Stomach (tissue), 9 donors: ENCODE measurements around the gene CNGA4. TPM values are rescaled to one million over a fixed set of nuclear protein-coding genes. Genes with fewer than 3 reads are reported as not detected.
A peak's percentile ranks its signal among the peaks of the same experiment; 100 is the strongest.

ENCODE experiments used
- DNase-seq, 2 donors: peaks; one replicate each; pipeline versions ENCODE4 v3.0.0 to v3.0.0-alpha.2; 2013 to 2019
- H3K27ac ChIP-seq, 5 donors: fragments of 200-600 bp in 4 of 5; sonication (generic) in 4 of 5; one replicate each; pipeline ENCODE4 v1.5.1; 2013 to 2019; ENCODE audit warnings: mild to moderate bottlenecking in 1 of 5, moderate library complexity in 1 of 5
- H3K27me3 ChIP-seq, 3 donors: fragments of 200-600 bp; sonication (generic); one replicate each; pipeline ENCODE4 v1.5.1; 2017 to 2019; ENCODE audit warnings: mixed run types in 1 of 3
- H3K36me3 ChIP-seq, 4 donors: fragments of 200-600 bp; sonication (generic); 1 replicate in 3 of 4; 2 replicates in 1 of 4; pipeline ENCODE4 v1.5.1; 2016 to 2019
- H3K4me1 ChIP-seq, 4 donors: fragments of 200-600 bp; sonication (generic); one replicate each; pipeline ENCODE4 v1.5.1; 2016 to 2019
- H3K4me3 ChIP-seq, 4 donors: fragments of 200-600 bp; sonication (generic) in 3 of 4; one replicate each; pipeline ENCODE4 v1.5.1; 2016 to 2019; ENCODE audit warnings: mild to moderate bottlenecking in 1 of 4
- H3K9me3 ChIP-seq, 4 donors: fragments of 200-600 bp; sonication (generic); one replicate each; pipeline ENCODE4 v1.5.1; 2016 to 2019
- EP300 ChIP-seq: sonication (generic); formaldehyde crosslinking; IDR thresholded peaks from one replicate; pipeline ENCODE4 v1.6.1; 2017; ENCODE audit warnings: antibody characterized with exemption
- POLR2A ChIP-seq, 4 donors: fragments of 450-650 bp; IDR thresholded peaks; one replicate each; pipeline ENCODE4 v1.6.1; 2016; ENCODE audit warnings: antibody characterized with exemption in 4 of 4, control low read depth in 2 of 4, mild to moderate bottlenecking in 1 of 4, moderate library complexity in 1 of 4
- POLR2AphosphoS5 ChIP-seq, 3 donors: sonication (generic); formaldehyde crosslinking; IDR thresholded peaks; one replicate each; pipeline ENCODE4 v1.6.1; 2016; ENCODE audit warnings: antibody characterized with exemption in 3 of 3
- WGBS, 5 donors: extraction: QIAGEN DNeasy Blood & Tissue Kit in 3 of 5; methylation state at CpG; one replicate each; pipeline versions ENCODE4 v1.1.5 to v1.1.7; 2013 to 2018; 5-methylcytosine and 5-hydroxymethylcytosine counted together
- intact Hi-C: fragments of 100-400 bp; cut with DNase I; formaldehyde crosslinking; loops from one replicate; pipeline ENCODE4 v1.15.1; 2023; ENCODE audit warnings: low total_unique reads
- polyA plus RNA-seq, 3 donors: library from polyadenylated mRNA; stranded (reverse); fragments of 200-250 nt; gene quantifications; one replicate each; pipeline ENCODE4 v1.2.3, GENCODE V29; 2013
- total RNA-seq, 5 donors: library from RNA; depleted of rRNA; stranded (reverse); fragments of >200 nt; gene quantifications; one replicate each; pipeline versions ENCODE4 v1.1.0 to v1.2.3, GENCODE V29; 2014 to 2016
- TF ChIP-seq, protein P1 (sequence below), 7 experiments: fragments of 450-650 bp in 4 of 7; fragments of 200-600 bp in 3 of 7; sonication (generic) in 3 of 7; IDR thresholded peaks; one replicate each; pipeline ENCODE4 v1.5.1; 2016 to 2019; ENCODE audit warnings: antibody characterized with exemption in 7 of 7, control low read depth in 2 of 7, mild to moderate bottlenecking in 1 of 7
- donor health status: healthy with polysubstance abuse.
- donor health status: Bipolar disorder and iron deficiency.
- donor health status: healthy.

Gene CNGA4
- total and polyA plus RNA-seq, 8 donors, result 0.08 TPM; not detected in 7

DNA sequence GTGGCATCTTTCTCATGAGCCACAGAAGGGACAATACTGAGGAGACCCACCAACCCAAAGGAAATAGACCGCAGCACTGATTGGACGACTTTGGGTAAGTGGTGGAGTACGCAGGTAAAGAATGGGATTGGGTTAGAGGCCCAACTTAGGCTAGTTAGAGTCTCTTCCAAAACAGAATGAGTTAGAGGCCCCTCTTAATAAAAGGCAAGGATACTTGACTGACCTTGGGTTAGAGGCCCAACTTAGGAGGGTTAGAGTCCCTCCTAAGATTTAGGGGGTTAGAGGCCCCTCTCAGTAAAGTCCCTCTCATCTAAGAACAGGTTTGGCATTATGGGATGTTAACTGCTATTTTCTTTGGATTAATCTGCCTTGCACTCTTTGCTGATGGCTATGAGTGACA, 45.4 kb downstream of the CNGA4 start:
- DNase-seq, result no peak
- Histone ChIP-seq H3K27me3 (no peaks in the 10 kb centered on the region), H3K4me3 (no peak overlapping the region), H3K36me3 (no peaks in the 10 kb centered on the region), H3K27ac (no peak overlapping the region), H3K9me3 (no peaks in the 10 kb centered on the region), H3K4me1 (no peaks in the 10 kb centered on the region)
- intact Hi-C loops, result no loop called here
- 90 to 98% (median 93%) methylated on average over 3 of the region's 3 CpGs for WGBS, 5 donors
- TF ChIP-seq EP300 (no peak), POLR2A (IDR thresholded peaks at IDR 0.05) (no peak), POLR2AphosphoS5 (IDR thresholded peaks at IDR 0.05) (no peak)
- TF ChIP-seq, protein P1, sequence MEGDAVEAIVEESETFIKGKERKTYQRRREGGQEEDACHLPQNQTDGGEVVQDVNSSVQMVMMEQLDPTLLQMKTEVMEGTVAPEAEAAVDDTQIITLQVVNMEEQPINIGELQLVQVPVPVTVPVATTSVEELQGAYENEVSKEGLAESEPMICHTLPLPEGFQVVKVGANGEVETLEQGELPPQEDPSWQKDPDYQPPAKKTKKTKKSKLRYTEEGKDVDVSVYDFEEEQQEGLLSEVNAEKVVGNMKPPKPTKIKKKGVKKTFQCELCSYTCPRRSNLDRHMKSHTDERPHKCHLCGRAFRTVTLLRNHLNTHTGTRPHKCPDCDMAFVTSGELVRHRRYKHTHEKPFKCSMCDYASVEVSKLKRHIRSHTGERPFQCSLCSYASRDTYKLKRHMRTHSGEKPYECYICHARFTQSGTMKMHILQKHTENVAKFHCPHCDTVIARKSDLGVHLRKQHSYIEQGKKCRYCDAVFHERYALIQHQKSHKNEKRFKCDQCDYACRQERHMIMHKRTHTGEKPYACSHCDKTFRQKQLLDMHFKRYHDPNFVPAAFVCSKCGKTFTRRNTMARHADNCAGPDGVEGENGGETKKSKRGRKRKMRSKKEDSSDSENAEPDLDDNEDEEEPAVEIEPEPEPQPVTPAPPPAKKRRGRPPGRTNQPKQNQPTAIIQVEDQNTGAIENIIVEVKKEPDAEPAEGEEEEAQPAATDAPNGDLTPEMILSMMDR (IDR thresholded peaks at IDR 0.05), result no peak

DNA sequence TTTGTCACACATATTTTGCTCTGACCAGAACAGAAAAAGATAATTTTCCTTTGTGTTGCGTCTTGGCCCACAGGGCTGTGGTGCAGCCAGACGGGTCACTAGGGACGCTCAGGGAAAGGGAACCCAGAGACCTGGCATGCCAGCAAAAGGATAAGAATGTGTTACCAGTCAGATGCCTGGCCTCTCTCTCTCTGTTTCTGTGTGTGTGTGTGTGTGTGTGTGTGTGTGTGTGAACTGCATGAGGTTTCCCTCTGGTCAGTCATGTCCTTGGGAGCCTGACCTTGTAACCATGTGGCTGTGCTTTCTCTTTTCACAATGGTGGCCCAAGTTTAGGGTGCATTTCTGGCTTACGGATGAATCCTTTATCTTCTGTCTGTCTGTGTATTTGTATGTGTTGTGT, 46.1 kb downstream of the CNGA4 start:
- H3K9me3 ChIP-seq, result no peaks in the 10 kb centered on the region
- WGBS, 5 donors, result 50 to 75% (median 58%) methylated on average over 4 of the region's 4 CpGs

More for the DNA sequence above, 46.1 kb downstream of the CNGA4 start:
- peak in 1 of 2 donors; percentile 21 for DNase-seq
- H3K4me3 ChIP-seq, result no peak overlapping the region
- H3K27ac ChIP-seq, result no peak overlapping the region
- TF ChIP-seq POLR2AphosphoS5 (IDR thresholded peaks at IDR 0.05), result no peak
- TF ChIP-seq, protein P1 (IDR thresholded peaks at IDR 0.05), result no peak
- no peak for TF ChIP-seq EP300
- TF ChIP-seq POLR2A (IDR thresholded peaks at IDR 0.05), result no peak
- no peaks in the 10 kb centered on the region for H3K27me3 ChIP-seq
- no peaks in the 10 kb centered on the region for H3K36me3 ChIP-seq
- H3K4me1 ChIP-seq, result no peaks in the 10 kb centered on the region
- intact Hi-C loops, result no loop called here

Other genes with a start within 250 kb of the CNGA4 start
- gene OR56A4, start 232.1 kb upstream of the CNGA4 start, total RNA-seq, result not detected
- gene OR56A4, start 232.1 kb upstream of the CNGA4 start, polyA plus RNA-seq, result not detected
- gene OR56A1, start 208.3 kb upstream of the CNGA4 start, total RNA-seq, result under 1 TPM in 1 of 5 donors, not detected in 4; 0.18 TPM
- not detected for gene OR56A1, start 208.3 kb upstream of the CNGA4 start, polyA plus RNA-seq
- not detected for gene OR56B4, start 131.4 kb upstream of the CNGA4 start, total RNA-seq
- under 1 TPM in 1 of 3 donors, not detected in 2; 0.61 TPM for gene OR56B4, start 131.4 kb upstream of the CNGA4 start, polyA plus RNA-seq
- not detected for gene OR52B2, start 68.8 kb upstream of the CNGA4 start, total RNA-seq
- gene OR52B2, start 68.8 kb upstream of the CNGA4 start, polyA plus RNA-seq, result not detected
- not detected for gene OR52W1, start 39.9 kb upstream of the CNGA4 start, total RNA-seq
- gene OR52W1, start 39.9 kb upstream of the CNGA4 start, polyA plus RNA-seq, result not detected
- gene C11orf42, start 33.5 kb upstream of the CNGA4 start, total RNA-seq, result not detected
- gene C11orf42, start 33.5 kb upstream of the CNGA4 start, polyA plus RNA-seq, result not detected
- 100 to 1,000 TPM in 2 of 5 donors, 10 to 100 TPM in 3; 22.9 to 324 (median 44.6) TPM for gene FHIP1B, start 4.5 kb upstream of the CNGA4 start, total RNA-seq
- gene FHIP1B, start 4.5 kb upstream of the CNGA4 start, polyA plus RNA-seq, result 10 to 100 TPM; 17.0 to 32.1 (median 19.6) TPM
- gene CCKBR, start 20.7 kb downstream of the CNGA4 start, total RNA-seq, result 10 to 100 TPM in 4 of 5 donors, not detected in 1; 17.5 to 47.8 (median 30.2) TPM
- 10 to 100 TPM in 1 of 3 donors, 1 to 10 TPM in 2; 6.5 to 11.5 (median 7.5) TPM for gene CCKBR, start 20.7 kb downstream of the CNGA4 start, polyA plus RNA-seq
- 100 to 1,000 TPM in 1 of 5 donors, 10 to 100 TPM in 4; 12.8 to 166 (median 22.9) TPM for gene CAVIN3, start 81.4 kb downstream of the CNGA4 start, total RNA-seq
- gene CAVIN3, start 81.4 kb downstream of the CNGA4 start, polyA plus RNA-seq, result 100 to 1,000 TPM in 1 of 3 donors, 10 to 100 TPM in 2; 51.1 to 119 (median 68.4) TPM
- 10 to 100 TPM in 3 of 5 donors, 1 to 10 TPM in 2; 7.6 to 66.9 (median 31.4) TPM for gene SMPD1, start 151.4 kb downstream of the CNGA4 start, total RNA-seq
- 10 to 100 TPM; 16.0 to 20.2 (median 16.9) TPM for gene SMPD1, start 151.4 kb downstream of the CNGA4 start, polyA plus RNA-seq
- 10 to 100 TPM; 19.4 to 60.1 (median 26.6) TPM for gene APBB1, start 180.0 kb downstream of the CNGA4 start, total RNA-seq
- gene APBB1, start 180.0 kb downstream of the CNGA4 start, polyA plus RNA-seq, result 10 to 100 TPM; 18.8 to 22.8 (median 19.5) TPM
- 10 to 100 TPM in 1 of 5 donors, not detected in 4; 27.2 TPM for gene HPX, start 201.9 kb downstream of the CNGA4 start, total RNA-seq
- gene HPX, start 201.9 kb downstream of the CNGA4 start, polyA plus RNA-seq, result 1 to 10 TPM in 2 of 3 donors, under 1 TPM in 1; 0.31 to 2.0 (median 1.5) TPM
- 100 to 1,000 TPM in 1 of 5 donors, 10 to 100 TPM in 4; 10.9 to 474 (median 34.2) TPM for gene TRIM3, start 234.9 kb downstream of the CNGA4 start, total RNA-seq
- gene TRIM3, start 234.9 kb downstream of the CNGA4 start, polyA plus RNA-seq, result 10 to 100 TPM; 12.8 to 50.1 (median 16.7) TPM
- 10 to 100 TPM; 44.0 to 91.1 (median 76.4) TPM for gene ARFIP2, start 242.2 kb downstream of the CNGA4 start, total RNA-seq
- gene ARFIP2, start 242.2 kb downstream of the CNGA4 start, polyA plus RNA-seq, result 10 to 100 TPM; 44.8 to 69.7 (median 52.0) TPM
- gene TIMM10B, start 242.4 kb downstream of the CNGA4 start, total RNA-seq, result 100 to 1,000 TPM in 1 of 5 donors, 10 to 100 TPM in 3, 1 to 10 TPM in 1; 9.3 to 103 (median 25.9) TPM
- 10 to 100 TPM; 14.9 to 25.8 (median 25.3) TPM for gene TIMM10B, start 242.4 kb downstream of the CNGA4 start, polyA plus RNA-seq